Testis (tissue), 3 donors: ENCODE data around the gene APRT. TPM values are rescaled to one million over a fixed set of nuclear protein-coding genes. Genes with fewer than 3 reads are reported as not detected.
A peak's percentile ranks its signal among the peaks of the same experiment; 100 is the strongest.

Experiments
- DNase-seq: peaks from one replicate; pipeline ENCODE4 v3.0.0-alpha.2; 2019
- H3K27ac ChIP-seq, 2 donors: fragments of 200-600 bp; sonication (generic); one replicate each; pipeline ENCODE4 v1.5.1; 2019
- H3K27me3 ChIP-seq: fragments of 200-600 bp; sonication (generic); one replicate; pipeline ENCODE4 v1.5.1; 2019
- H3K36me3 ChIP-seq: fragments of 200-600 bp; sonication (generic); one replicate; pipeline ENCODE4 v1.5.1; 2017; ENCODE audit warnings: low read depth; ENCODE audit errors: missing control alignments
- H3K4me1 ChIP-seq: fragments of 200-600 bp; sonication (generic); one replicate; pipeline ENCODE4 v1.5.1; 2019
- H3K4me3 ChIP-seq, 2 donors: fragments of 200-600 bp; sonication (generic); one replicate each; pipeline ENCODE4 v1.5.1; 2017 to 2019
- H3K9me3 ChIP-seq: fragments of 200-600 bp; sonication (generic); one replicate; pipeline ENCODE4 v1.5.1; 2017
- POLR2A ChIP-seq: fragments of 450-650 bp; IDR thresholded peaks from one replicate; pipeline ENCODE4 v1.6.1; 2017; ENCODE audit warnings: antibody characterized with exemption, mild to moderate bottlenecking, moderate library complexity
- WGBS, 2 donors: methylation state at CpG; one replicate each; pipeline ENCODE4 v1.1.5; 2018; 5-methylcytosine and 5-hydroxymethylcytosine counted together
- intact Hi-C: fragments of 100-400 bp; cut with DNase I; formaldehyde crosslinking; loops from one replicate; pipeline ENCODE4 v1.15.1; 2023; ENCODE audit warnings: low total_unique reads
- polyA plus RNA-seq: library from polyadenylated mRNA; stranded (reverse); fragments of 350-450 nt; fragmentation: Illumina TruSeq; extraction: RNeasy Lipid Tissue Mini Kit (QIAGEN cat#74804); gene quantifications from one replicate; pipeline ENCODE4 v1.2.3, GENCODE V29; 2014; ENCODE audit warnings: low read depth, low replicate concordance; ENCODE audit not compliant: insufficient read depth
- total RNA-seq, 2 donors: library from RNA; depleted of rRNA; stranded (reverse); fragments of >200 nt; gene quantifications; one replicate each; pipeline ENCODE4 v1.2.3, GENCODE V29; 2016
- TF ChIP-seq, protein P1 (sequence below), 3 experiments: fragments of 450-650 bp in 2 of 3; fragments of 200-600 bp in 1 of 3; sonication (generic) in 1 of 3; IDR thresholded peaks; one replicate each; pipeline ENCODE4 v1.5.1; 2016 to 2019; ENCODE audit warnings: antibody characterized with exemption in 3 of 3, mild to moderate bottlenecking in 2 of 3, moderate library complexity in 1 of 3

APRT gene
- total and polyA plus RNA-seq, 3 donors from 2014 or later, result 62.1 to 86.0 (median 82.1) TPM

GRCh38 chr16:88810166-88810911 lies 1.4 kb downstream of the APRT start:
- H3K9me3 ChIP-seq, result no peaks in the 10 kb centered on the region
- peak overlapping the region; percentile 82 to 92 for H3K27ac ChIP-seq
- no peaks in the 10 kb centered on the region for H3K36me3 ChIP-seq
- WGBS, 2 donors, result 49 to 58% methylated on average over 7 to 12 of the region's 12 CpGs
- no peak overlapping the region for H3K4me3 ChIP-seq
- H3K4me1 ChIP-seq, result peaks cover 30% of the 10 kb centered on the region
- TF ChIP-seq, protein P1, sequence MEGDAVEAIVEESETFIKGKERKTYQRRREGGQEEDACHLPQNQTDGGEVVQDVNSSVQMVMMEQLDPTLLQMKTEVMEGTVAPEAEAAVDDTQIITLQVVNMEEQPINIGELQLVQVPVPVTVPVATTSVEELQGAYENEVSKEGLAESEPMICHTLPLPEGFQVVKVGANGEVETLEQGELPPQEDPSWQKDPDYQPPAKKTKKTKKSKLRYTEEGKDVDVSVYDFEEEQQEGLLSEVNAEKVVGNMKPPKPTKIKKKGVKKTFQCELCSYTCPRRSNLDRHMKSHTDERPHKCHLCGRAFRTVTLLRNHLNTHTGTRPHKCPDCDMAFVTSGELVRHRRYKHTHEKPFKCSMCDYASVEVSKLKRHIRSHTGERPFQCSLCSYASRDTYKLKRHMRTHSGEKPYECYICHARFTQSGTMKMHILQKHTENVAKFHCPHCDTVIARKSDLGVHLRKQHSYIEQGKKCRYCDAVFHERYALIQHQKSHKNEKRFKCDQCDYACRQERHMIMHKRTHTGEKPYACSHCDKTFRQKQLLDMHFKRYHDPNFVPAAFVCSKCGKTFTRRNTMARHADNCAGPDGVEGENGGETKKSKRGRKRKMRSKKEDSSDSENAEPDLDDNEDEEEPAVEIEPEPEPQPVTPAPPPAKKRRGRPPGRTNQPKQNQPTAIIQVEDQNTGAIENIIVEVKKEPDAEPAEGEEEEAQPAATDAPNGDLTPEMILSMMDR (IDR thresholded peaks at IDR 0.05), result no peak
- no peak for TF ChIP-seq POLR2A
- no peaks in the 10 kb centered on the region for H3K27me3 ChIP-seq
- intact Hi-C loops, result no loop called here
- DNase-seq, result no peak

GRCh38 chr16:88809676-88810165 lies 2.0 kb downstream of the APRT start:
- 84 to 86% methylated on average over 7 to 8 of the region's 10 CpGs for WGBS, 2 donors
- Histone ChIP-seq H3K4me1 (peaks cover 30% of the 10 kb centered on the region), H3K27ac (no peak overlapping the region)

DNA sequence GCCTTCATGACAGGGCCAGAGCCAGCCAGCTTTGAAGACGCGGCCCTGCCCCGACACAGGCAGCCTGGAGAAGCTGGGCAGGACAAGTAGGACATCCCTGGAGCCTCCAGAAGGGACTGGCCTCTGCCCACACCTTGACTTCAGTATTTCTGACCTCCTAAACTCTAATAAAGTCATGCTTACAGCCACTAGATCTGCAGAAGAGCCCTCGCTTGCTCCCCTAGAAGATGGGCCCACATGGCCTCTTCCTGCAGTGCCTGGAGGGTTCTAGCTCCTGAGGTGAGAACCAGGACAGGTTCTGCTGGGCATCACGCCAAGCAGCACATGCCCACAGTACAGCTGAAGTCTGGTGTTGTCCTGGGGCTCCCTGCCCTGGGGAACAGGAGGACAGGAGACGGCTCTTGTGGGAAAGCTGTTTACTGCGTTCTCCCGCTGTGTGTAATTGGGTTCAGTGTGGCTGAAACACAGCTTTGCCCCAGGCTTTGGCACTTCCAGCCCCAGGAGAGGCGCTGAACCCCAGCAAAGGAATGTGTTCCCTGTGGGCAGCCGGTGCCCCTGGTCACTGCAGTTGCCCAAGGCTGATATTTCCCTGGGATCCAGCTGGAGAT lies 2.6 kb downstream of the APRT start:
- WGBS, 2 donors, result 95 to 97% methylated on average over 8 to 10 of the region's 10 CpGs
- Histone ChIP-seq H3K27me3 (no peaks in the 10 kb centered on the region), H3K4me1 (peaks cover 33% of the 10 kb centered on the region), H3K9me3 (no peaks in the 10 kb centered on the region), H3K36me3 (no peaks in the 10 kb centered on the region), H3K27ac (no peak overlapping the region), H3K4me3 (no peak overlapping the region)
- TF ChIP-seq POLR2A, result no peak
- TF ChIP-seq, protein P1 (IDR thresholded peaks at IDR 0.05), result no peak
- DNase-seq, result no peak
- intact Hi-C loops, result no loop called here

More at GRCh38 chr16:88809676-88810165, 2.0 kb downstream of the APRT start:
- H3K36me3 ChIP-seq, result no peaks in the 10 kb centered on the region
- no peaks in the 10 kb centered on the region for H3K9me3 ChIP-seq
- DNase-seq, result no peak
- TF ChIP-seq, protein P1 (IDR thresholded peaks at IDR 0.05), result no peak
- TF ChIP-seq POLR2A, result no peak
- no peak overlapping the region for H3K4me3 ChIP-seq
- H3K27me3 ChIP-seq, result no peaks in the 10 kb centered on the region
- intact Hi-C loops, result no loop called here

- intact Hi-C loops, result no loop called here
- H3K36me3 ChIP-seq, result no peaks in the 10 kb centered on the region
- WGBS, 2 donors, result 83 to 94% methylated on average over 16 to 25 of the region's 26 CpGs
- H3K4me1 ChIP-seq, result peaks cover 33% of the 10 kb centered on the region
- DNase-seq, result no peak
- no peak overlapping the region for H3K4me3 ChIP-seq
- no peak for TF ChIP-seq POLR2A
- TF ChIP-seq, protein P1 (IDR thresholded peaks at IDR 0.05), result no peak
- H3K27ac ChIP-seq, result no peak overlapping the region
- H3K27me3 ChIP-seq, result no peaks in the 10 kb centered on the region
- no peaks in the 10 kb centered on the region for H3K9me3 ChIP-seq
Observed at GRCh38 chr16:88807626-88808453, 3.9 kb downstream of the APRT start.
